H1 (cell line): ENCODE data around the gene NRN1L. TPM values are rescaled to one million over a fixed set of nuclear protein-coding genes. Genes with fewer than 3 reads are reported as not detected.

ENCODE experiments used
- HDAC6 ChIP-seq: IDR thresholded peaks from one replicate; pipeline ENCODE4 v1.7.1; 2012; ENCODE audit warnings: low read depth, mild to moderate bottlenecking, inconsistent platforms, low read length, moderate library complexity
- SIX5 ChIP-seq: IDR thresholded peaks from 2 replicates; pipeline ENCODE4 v1.6.1; 2011; ENCODE audit warnings: mild to moderate bottlenecking, low read depth, low read length
- polyA plus RNA-seq, 7 experiments: library from polyadenylated mRNA; depleted of rRNA in 3 of 7; stranded (reverse) in 5 of 7; unstranded in 2 of 7; fragments of >200 nt in 5 of 7; fragments of 200-250 nt in 2 of 7; gene quantifications; 1 replicate in 5 of 7; 2 replicates in 1 of 7; 4 replicates in 1 of 7; pipeline versions ENCODE4 v1.2.1 to v1.2.3, GENCODE V29; 2011 to 2013; ENCODE audit warnings: missing spikeins in 2 of 7, mixed read lengths in 2 of 7
- total RNA-seq: library from RNA; stranded (reverse); fragmentation: NEBNext Ultra II Directional; extraction: Animal tissue kit (Norgen Biotek cat#: 25700); gene quantifications from 2 replicates; pipeline ENCODE4 v1.2.1, GENCODE V29; 2021

NRN1L gene
- total and polyA plus RNA-seq, 2 of the 8 experiments (the other 6 are each of a cell fraction or from before 2014, with no cell fraction given) = 4.1 to 35.2 TPM

- TF ChIP-seq HDAC6 (no peak), SIX5 (no peak)
Observed at GRCh38 chr16:67885545-67885944, 860 bp downstream of the NRN1L start (continued).
